ENCODE results near the gene ZNF445. TPM values are rescaled to one million over a fixed set of nuclear protein-coding genes. Genes with fewer than 3 reads are reported as not detected.
"Not testable (repeated sequence)": the region's sequence is repeated elsewhere in the genome, so short reads cannot be mapped to it uniquely, and the experiment has no call there.

ZNF445 gene
- polyA plus RNA-seq, 5 donors, result 19.5 to 33.5 (median 26.5) TPM

- DNase-seq, result no peak
These were observed 74.9 kb downstream of the ZNF445 start for GRCh38 chr3:44402548-44402947.

DNA sequence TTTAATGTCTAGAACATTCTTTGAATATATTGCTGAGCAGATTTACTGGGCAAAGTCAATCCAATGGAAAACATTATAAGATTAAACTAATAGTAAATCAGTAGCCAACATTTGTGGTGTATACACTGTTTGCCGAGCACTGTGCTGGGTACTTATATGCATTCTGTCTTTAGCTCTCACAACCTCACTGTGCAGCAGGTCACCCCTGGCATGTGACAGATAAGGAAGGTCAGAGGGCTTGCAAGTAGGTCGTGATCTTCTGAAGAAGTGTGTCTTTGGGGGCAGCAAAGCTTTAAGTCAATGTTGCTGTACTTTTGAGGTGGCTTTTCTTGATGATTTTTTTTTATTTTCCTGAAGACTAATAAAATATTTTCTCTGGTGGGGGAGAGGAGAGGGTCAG, 76.7 kb downstream of the ZNF445 start:
- no peak for DNase-seq

- no peak for DNase-seq
These were observed 78.6 kb downstream of the ZNF445 start for GRCh38 chr3:44398853-44399252.

GRCh38 chr3:44398271-44398670, 79.2 kb downstream of the ZNF445 start:
- not testable (repeated sequence) for DNase-seq

GRCh38 chr3:44396200-44397171, 81.0 kb downstream of the ZNF445 start:
- DNase-seq, result no peak

DNA sequence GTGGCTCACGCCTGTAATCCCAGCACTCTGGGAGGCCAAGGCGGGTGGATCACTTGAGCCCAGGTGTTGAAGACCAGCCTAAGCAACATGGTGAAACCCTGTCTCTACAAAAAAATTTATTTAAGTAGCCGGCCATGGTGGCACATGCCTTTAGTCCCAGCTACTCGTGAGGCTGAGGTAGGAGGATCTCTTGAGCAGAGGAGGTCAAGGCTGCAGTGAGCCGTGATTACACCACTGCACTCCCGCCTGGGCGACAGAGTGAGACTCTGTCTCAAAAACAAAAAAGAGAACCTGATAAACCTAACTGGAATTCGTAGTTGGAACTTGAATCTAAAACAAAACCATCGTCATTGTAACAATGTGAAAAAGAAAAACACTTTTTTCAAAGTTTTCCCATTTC, 81.8 kb downstream of the ZNF445 start:
- DNase-seq, result no peak

GRCh38 chr3:44392489-44392888, 85.0 kb downstream of the ZNF445 start:
- no peak for DNase-seq

- DNase-seq, result no peak
These were observed 90.1 kb downstream of the ZNF445 start for GRCh38 chr3:44387404-44387803.

Other genes starting within 250 kb of the ZNF445 start
- gene TOPAZ1, start 235.8 kb downstream of the ZNF445 start, polyA plus RNA-seq (ENCODE audit: insufficient read depth in 1 of 5, insufficient read length in 5 of 5, low replicate concordance in 1 of 5), result not detected
- 10 to 100 TPM; 20.2 to 29.4 (median 26.3) TPM for gene TCAIM, start 138.9 kb downstream of the ZNF445 start, polyA plus RNA-seq (ENCODE audit: insufficient read depth in 1 of 5, insufficient read length in 5 of 5, low replicate concordance in 1 of 5)
- 10 to 100 TPM; 14.9 to 19.4 (median 18.9) TPM for gene ZKSCAN7, start 77.5 kb upstream of the ZNF445 start, polyA plus RNA-seq (ENCODE audit: insufficient read depth in 1 of 5, insufficient read length in 5 of 5, low replicate concordance in 1 of 5)
- 10 to 100 TPM in 4 of 5 donors, 1 to 10 TPM in 1; 9.5 to 27.0 (median 24.3) TPM for gene ZNF660, start 107.3 kb upstream of the ZNF445 start, polyA plus RNA-seq (ENCODE audit: insufficient read depth in 1 of 5, insufficient read length in 5 of 5, low replicate concordance in 1 of 5)
- gene ZNF197, start 147.4 kb upstream of the ZNF445 start, polyA plus RNA-seq (ENCODE audit: insufficient read depth in 1 of 5, insufficient read length in 5 of 5, low replicate concordance in 1 of 5), result 10 to 100 TPM; 23.5 to 40.2 (median 35.6) TPM
- 10 to 100 TPM in 4 of 5 donors, 1 to 10 TPM in 1; 7.5 to 12.1 (median 11.2) TPM for gene ZNF35, start 171.1 kb upstream of the ZNF445 start, polyA plus RNA-seq (ENCODE audit: insufficient read depth in 1 of 5, insufficient read length in 5 of 5, low replicate concordance in 1 of 5)
- gene ZNF502, start 235.0 kb upstream of the ZNF445 start, polyA plus RNA-seq (ENCODE audit: insufficient read depth in 1 of 5, insufficient read length in 5 of 5, low replicate concordance in 1 of 5), result 10 to 100 TPM in 4 of 5 donors, 1 to 10 TPM in 1; 9.1 to 15.0 (median 12.6) TPM